Heart left ventricle (tissue), 16 donors: ENCODE results near the gene DHX35. TPM values are rescaled to one million over a fixed set of nuclear protein-coding genes. Genes with fewer than 3 reads are reported as not detected.

Source experiments
- ATAC-seq, 4 donors: fragments of 200-7000 bp; cut with Tn5 transposase; one replicate each; pipeline ENCODE4 v1.9.1; 2020 to 2022; ENCODE audit warnings: moderate library complexity in 4 of 4, mild to moderate bottlenecking in 3 of 4, moderate number of reproducible peaks in 1 of 4
- DNase-seq, 5 donors: peaks; one replicate each; pipeline ENCODE4 v3.0.0-alpha.2; 2020
- H3K27ac ChIP-seq, 12 donors: fragments of 200-600 bp; sonication (generic) in 4 of 12; one replicate each; pipeline versions ENCODE4 v1.5.0 to v1.8.0; 2016 to 2022; ENCODE audit warnings: mild to moderate bottlenecking in 2 of 12
- H3K27me3 ChIP-seq, 9 donors: fragments of 200-600 bp; sonication (generic) in 2 of 9; one replicate each; pipeline versions ENCODE4 v1.5.1 to v1.8.0; 2016 to 2022; ENCODE audit warnings: mild to moderate bottlenecking in 3 of 9
- H3K36me3 ChIP-seq, 9 donors: fragments of 200-600 bp; sonication (generic) in 2 of 9; one replicate each; pipeline versions ENCODE4 v1.5.0 to v1.8.0; 2018 to 2022; ENCODE audit warnings: mild to moderate bottlenecking in 2 of 9
- H3K4me1 ChIP-seq, 12 donors: fragments of 200-600 bp; sonication (generic) in 4 of 12; one replicate each; pipeline versions ENCODE4 v1.5.0 to v1.8.0; 2016 to 2022; ENCODE audit warnings: mild to moderate bottlenecking in 3 of 12
- H3K4me3 ChIP-seq, 12 donors: fragments of 200-600 bp; sonication (generic) in 4 of 12; one replicate each; pipeline versions ENCODE4 v1.5.0 to v1.8.0; 2017 to 2022; ENCODE audit warnings: mild to moderate bottlenecking in 9 of 12, moderate library complexity in 4 of 12
- H3K9me3 ChIP-seq, 12 donors: fragments of 200-600 bp; sonication (generic) in 4 of 12; one replicate each; pipeline versions ENCODE4 v1.5.0 to v1.8.0; 2016 to 2022; ENCODE audit warnings: mild to moderate bottlenecking in 1 of 12
- POLR2A ChIP-seq, 2 donors: fragments of 450-650 bp; IDR thresholded peaks; one replicate each; pipeline ENCODE4 v1.6.1; 2017; ENCODE audit warnings: antibody characterized with exemption in 2 of 2, mild to moderate bottlenecking in 2 of 2, moderate library complexity in 2 of 2
- WGBS, 4 donors: extraction: QIAGEN DNeasy Blood & Tissue Kit in 2 of 4; methylation state at CpG; one replicate each; pipeline versions ENCODE4 v1.1.5 to v1.1.7; 2013 to 2018; 5-methylcytosine and 5-hydroxymethylcytosine counted together
- intact Hi-C, 10 donors: fragments of 100-400 bp; cut with DNase I; formaldehyde crosslinking; loops; one replicate each; pipeline versions ENCODE4 v1.11.1 to v1.14.2; 2022
- polyA plus RNA-seq, 2 donors: library from polyadenylated mRNA; stranded (reverse); fragments of 200-250 nt; gene quantifications; one replicate each; pipeline ENCODE4 v1.2.3, GENCODE V29; 2013
- total RNA-seq, 9 donors: library from RNA; depleted of rRNA in 2 of 9; stranded (reverse); fragments of >200 nt in 2 of 9; fragmentation: NEBNext Ultra II Directional in 3 of 9; extraction: Animal tissue kit (Norgen Biotek cat#: 25700) in 3 of 9; gene quantifications; one replicate each; pipeline versions ENCODE4 v1.1.0 to v1.2.4, GENCODE V29; 2016 to 2023
- TF ChIP-seq, protein P1 (sequence below), 12 donors: fragments of 200-600 bp; sonication (generic) in 4 of 12; IDR thresholded peaks; one replicate each; pipeline versions ENCODE4 v1.5.0 to v1.8.0; 2018 to 2022; ENCODE audit warnings: antibody characterized with exemption in 12 of 12, mild to moderate bottlenecking in 5 of 12
- donor health status: ischemic (EF 13 %, LVEDD 7.1; RV severe dilation, severe dysfunction).
- donor health status: healthy with polysubstance abuse.
- donor health status: DM: no; HTN: yes; CAD: no.
- donor health status: DM: no; HTN: no; CAD: no.
- donor health status: ischemic (EF 25% LVEDD 6.9; RV normal size, moderate dysfunction).
- donor health status: ischemic (EF 25% LVEDD 5.7; RV mildly dilated, moderate dysfunction).
- donor health status: healthy.
- donor health status: DM: yes; HTN: yes; CAD: no.
- donor health status: ischemic (EF 35%, LVEDD 5.7; RV mildly dilated, moderate dysfunction).
- donor health status: nonischemic (EF 11% LVEDD 7.7; RV severe dilation, severe dysfunction).
- donor health status: DM: yes; HTN: yes; CAD: no.
- donor health status: PGD.
- donor health status: ischemic (EF 29% LVEDD 5.4; RV normal size, mild dysfunction).
- donor health status: nonischemic (EF 23%, LVEDD 6.1; RV moderate dilation, normal function).

Gene DHX35
- total and polyA plus RNA-seq, 11 donors: 6.0 to 41.7 (median 11.1) TPM

- WGBS, 4 donors: 93 to 98% (median 96%) methylated on average over 9 of the region's 9 CpGs
- ATAC-seq (no peak), DNase-seq (no peak)
- intact Hi-C loops: no loop called here
- no peak overlapping the region for H3K27ac ChIP-seq
- no peak overlapping the region for H3K4me3 ChIP-seq
- no peaks in the 10 kb centered on the region for H3K4me1 ChIP-seq
- peaks cover 0 to 23% (median 0%) of the 10 kb centered on the region in 9 donors for H3K36me3 ChIP-seq
- H3K9me3 ChIP-seq: no peaks in the 10 kb centered on the region
- H3K27me3 ChIP-seq: no peaks in the 10 kb centered on the region
- TF ChIP-seq POLR2A (IDR thresholded peaks at IDR 0.05): no peak
- TF ChIP-seq, protein P1, sequence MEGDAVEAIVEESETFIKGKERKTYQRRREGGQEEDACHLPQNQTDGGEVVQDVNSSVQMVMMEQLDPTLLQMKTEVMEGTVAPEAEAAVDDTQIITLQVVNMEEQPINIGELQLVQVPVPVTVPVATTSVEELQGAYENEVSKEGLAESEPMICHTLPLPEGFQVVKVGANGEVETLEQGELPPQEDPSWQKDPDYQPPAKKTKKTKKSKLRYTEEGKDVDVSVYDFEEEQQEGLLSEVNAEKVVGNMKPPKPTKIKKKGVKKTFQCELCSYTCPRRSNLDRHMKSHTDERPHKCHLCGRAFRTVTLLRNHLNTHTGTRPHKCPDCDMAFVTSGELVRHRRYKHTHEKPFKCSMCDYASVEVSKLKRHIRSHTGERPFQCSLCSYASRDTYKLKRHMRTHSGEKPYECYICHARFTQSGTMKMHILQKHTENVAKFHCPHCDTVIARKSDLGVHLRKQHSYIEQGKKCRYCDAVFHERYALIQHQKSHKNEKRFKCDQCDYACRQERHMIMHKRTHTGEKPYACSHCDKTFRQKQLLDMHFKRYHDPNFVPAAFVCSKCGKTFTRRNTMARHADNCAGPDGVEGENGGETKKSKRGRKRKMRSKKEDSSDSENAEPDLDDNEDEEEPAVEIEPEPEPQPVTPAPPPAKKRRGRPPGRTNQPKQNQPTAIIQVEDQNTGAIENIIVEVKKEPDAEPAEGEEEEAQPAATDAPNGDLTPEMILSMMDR (IDR thresholded peaks at IDR 0.05): no peak
Observed at GRCh38 chr20:38951611-38952010, 10.5 kb upstream of the DHX35 start.

GRCh38 chr20:38952153-38952552 lies 10.0 kb upstream of the DHX35 start:
- Histone ChIP-seq H3K36me3 (peaks cover 0 to 23% (median 0%) of the 10 kb centered on the region in 9 donors), H3K4me3 (no peak overlapping the region), H3K27ac (no peak overlapping the region), H3K4me1 (no peaks in the 10 kb centered on the region), H3K27me3 (no peaks in the 10 kb centered on the region), H3K9me3 (no peaks in the 10 kb centered on the region)
- DNase-seq (no peak), ATAC-seq (no peak)
- TF ChIP-seq, protein P1 (IDR thresholded peaks at IDR 0.05): no peak
- TF ChIP-seq POLR2A (IDR thresholded peaks at IDR 0.05): no peak
- intact Hi-C loops: no loop called here
- WGBS, 4 donors: 96 to 99% (median 96%) methylated on average over 6 of the region's 6 CpGs

GRCh38 chr20:38953630-38954340 lies 8.4 kb upstream of the DHX35 start:
- no peak overlapping the region for H3K27ac ChIP-seq
- ATAC-seq (no peak), DNase-seq (no peak)
- H3K4me1 ChIP-seq: no peaks in the 10 kb centered on the region
- H3K4me3 ChIP-seq: no peak overlapping the region
- TF ChIP-seq POLR2A (IDR thresholded peaks at IDR 0.05): no peak
- TF ChIP-seq, protein P1 (IDR thresholded peaks at IDR 0.05): no peak
- no peaks in the 10 kb centered on the region for H3K27me3 ChIP-seq
- intact Hi-C loops: no loop called here
- no peaks in the 10 kb centered on the region for H3K9me3 ChIP-seq
- WGBS, 4 donors: 89 to 94% (median 93%) methylated on average over 8 of the region's 8 CpGs
- H3K36me3 ChIP-seq: peaks cover 0 to 15% (median 0%) of the 10 kb centered on the region in 9 donors

DNA sequence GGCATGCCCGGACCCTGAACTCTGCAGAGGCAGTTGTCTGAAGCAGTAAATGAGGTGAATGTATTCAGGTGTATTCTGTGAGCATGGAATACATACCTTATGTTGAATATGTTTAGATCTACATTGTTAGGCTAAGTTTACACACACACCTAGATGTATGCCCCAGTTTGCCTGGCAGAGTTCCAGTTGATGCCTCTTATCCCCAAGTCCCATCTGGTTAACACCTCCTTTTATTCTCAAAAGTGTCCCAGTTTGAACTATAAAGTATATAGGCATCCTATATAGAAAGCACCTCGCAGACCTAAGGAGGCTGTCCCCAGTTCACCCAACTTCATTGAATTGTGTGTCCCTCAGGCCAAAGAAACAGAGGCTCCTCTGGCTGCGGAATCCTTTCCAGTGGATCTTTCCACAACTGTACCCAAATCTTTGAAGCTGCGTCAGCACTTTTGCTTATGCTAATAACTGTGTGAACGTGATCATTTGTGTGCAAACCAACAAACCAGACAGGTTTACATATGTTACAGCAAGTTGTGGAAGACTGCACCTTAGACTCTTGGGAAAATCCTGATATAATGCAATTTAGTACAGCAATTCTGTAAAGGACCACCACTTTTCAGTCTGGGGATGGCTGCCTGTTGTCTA lies 4.8 kb upstream of the DHX35 start:
- no peaks in the 10 kb centered on the region for H3K27me3 ChIP-seq
- H3K4me1 ChIP-seq: peaks cover 0 to 8% (median 5%) of the 10 kb centered on the region in 12 donors
- H3K9me3 ChIP-seq: no peaks in the 10 kb centered on the region
- no peak for TF ChIP-seq POLR2A (IDR thresholded peaks at IDR 0.05)
- TF ChIP-seq, protein P1 (IDR thresholded peaks at IDR 0.05): no peak
- 94 to 96% (median 96%) methylated on average over 5 of the region's 5 CpGs for WGBS, 4 donors
- no peak overlapping the region for H3K27ac ChIP-seq
- intact Hi-C loops: no loop called here
- peaks cover 0 to 5% (median 0%) of the 10 kb centered on the region in 9 donors for H3K36me3 ChIP-seq
- DNase-seq (no peak), ATAC-seq (no peak)
- no peak overlapping the region for H3K4me3 ChIP-seq
